ENCODE results near the gene MLX.
"Not testable (repeated sequence)": the region's sequence is repeated elsewhere in the genome, so short reads cannot be mapped to it uniquely, and the experiment has no call there.

Gene MLX

DNA sequence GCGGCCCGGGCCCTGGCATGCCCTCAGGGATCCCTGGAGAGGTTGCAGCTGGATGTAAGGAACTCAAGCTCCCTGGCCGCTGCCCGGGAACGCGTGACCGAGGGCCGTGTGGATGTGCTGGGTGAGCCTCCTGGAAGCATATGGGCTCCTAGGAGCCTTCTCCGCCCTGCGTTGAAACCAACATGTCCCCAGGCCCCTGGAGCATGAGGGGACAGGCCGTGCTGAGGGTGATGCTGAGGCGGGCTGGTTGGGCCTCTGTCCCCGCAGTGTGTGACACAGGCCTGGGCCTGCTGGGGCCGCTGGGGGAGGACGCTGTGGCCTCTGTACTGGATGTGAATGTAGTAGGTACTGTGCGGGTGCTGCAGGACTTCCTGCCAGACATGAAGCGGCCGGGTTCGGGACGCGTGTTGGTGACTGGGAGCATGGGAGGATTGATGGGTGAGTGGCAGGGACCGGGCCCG lies 19.9 kb upstream of the MLX start:
- TF ChIP-seq, protein P1, sequence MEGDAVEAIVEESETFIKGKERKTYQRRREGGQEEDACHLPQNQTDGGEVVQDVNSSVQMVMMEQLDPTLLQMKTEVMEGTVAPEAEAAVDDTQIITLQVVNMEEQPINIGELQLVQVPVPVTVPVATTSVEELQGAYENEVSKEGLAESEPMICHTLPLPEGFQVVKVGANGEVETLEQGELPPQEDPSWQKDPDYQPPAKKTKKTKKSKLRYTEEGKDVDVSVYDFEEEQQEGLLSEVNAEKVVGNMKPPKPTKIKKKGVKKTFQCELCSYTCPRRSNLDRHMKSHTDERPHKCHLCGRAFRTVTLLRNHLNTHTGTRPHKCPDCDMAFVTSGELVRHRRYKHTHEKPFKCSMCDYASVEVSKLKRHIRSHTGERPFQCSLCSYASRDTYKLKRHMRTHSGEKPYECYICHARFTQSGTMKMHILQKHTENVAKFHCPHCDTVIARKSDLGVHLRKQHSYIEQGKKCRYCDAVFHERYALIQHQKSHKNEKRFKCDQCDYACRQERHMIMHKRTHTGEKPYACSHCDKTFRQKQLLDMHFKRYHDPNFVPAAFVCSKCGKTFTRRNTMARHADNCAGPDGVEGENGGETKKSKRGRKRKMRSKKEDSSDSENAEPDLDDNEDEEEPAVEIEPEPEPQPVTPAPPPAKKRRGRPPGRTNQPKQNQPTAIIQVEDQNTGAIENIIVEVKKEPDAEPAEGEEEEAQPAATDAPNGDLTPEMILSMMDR (IDR thresholded peaks at IDR 0.05; ENCODE audit: low read depth, low read length) = no peak
- DNase-seq (ENCODE audit: extremely low read depth, low read depth) = no peak

DNA sequence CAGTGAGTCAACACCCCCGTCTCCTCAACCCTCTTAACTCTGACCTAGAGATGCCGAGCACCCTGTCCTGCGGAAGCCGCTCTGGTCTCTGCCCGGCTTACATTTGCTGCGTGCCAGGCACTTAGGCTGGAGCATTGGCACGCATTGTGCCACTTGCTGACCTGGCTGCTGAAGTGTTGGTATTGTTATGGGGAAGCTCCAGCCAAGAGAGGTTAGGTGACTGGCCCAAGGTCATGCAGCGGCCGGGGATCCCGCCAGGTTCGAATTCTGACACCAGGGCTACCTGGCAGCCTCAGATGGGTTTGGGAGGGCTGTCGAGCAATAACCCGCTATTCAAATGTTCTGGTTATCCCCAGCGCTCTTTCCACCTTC lies 19.2 kb upstream of the MLX start:
- TF ChIP-seq, protein P1 (IDR thresholded peaks at IDR 0.05; ENCODE audit: low read depth, low read length) = no peak
- DNase-seq (ENCODE audit: extremely low read depth, low read depth) = no peak

DNA sequence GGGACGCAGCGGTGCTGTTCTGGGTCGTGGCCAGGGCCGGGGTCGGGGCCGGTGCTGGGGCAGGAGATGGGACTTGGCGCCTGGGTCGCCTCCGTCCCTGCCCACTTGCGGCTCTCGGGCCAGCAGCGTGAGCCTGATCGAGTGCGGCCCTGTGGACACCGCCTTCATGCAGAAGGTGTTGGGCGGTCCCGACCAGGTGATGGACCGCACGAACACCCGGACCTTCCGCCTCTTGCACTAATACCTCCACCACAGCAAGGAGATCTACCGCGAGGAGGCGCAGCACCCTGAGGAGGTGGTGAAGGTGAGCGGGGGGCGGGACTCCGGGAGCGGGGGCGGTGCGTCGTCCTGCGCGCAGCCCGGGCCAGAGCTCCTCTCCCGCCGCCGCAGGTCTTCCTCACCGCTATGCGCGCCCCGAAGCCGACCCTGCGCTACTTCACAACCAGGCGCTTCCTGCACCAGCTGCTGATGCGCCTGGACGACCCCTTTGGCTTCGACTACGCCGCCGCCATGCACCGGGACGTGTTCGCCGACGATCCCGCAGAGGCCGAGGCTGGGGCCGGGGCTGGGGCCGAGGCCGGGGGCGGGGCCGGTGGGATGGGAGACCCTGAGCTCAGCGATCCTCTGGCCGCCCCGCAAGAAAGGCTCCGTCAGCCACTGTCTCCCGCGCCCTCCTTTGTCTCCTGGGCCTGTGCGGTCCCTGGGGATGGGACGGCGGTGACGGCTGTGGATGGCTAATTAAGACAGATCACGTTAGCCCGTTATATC lies 18.6 kb upstream of the MLX start:
- DNase-seq (ENCODE audit: extremely low read depth, low read depth) = no peak
- TF ChIP-seq, protein P1 (IDR thresholded peaks at IDR 0.05; ENCODE audit: low read depth, low read length) = peak; percentile 3

DNA sequence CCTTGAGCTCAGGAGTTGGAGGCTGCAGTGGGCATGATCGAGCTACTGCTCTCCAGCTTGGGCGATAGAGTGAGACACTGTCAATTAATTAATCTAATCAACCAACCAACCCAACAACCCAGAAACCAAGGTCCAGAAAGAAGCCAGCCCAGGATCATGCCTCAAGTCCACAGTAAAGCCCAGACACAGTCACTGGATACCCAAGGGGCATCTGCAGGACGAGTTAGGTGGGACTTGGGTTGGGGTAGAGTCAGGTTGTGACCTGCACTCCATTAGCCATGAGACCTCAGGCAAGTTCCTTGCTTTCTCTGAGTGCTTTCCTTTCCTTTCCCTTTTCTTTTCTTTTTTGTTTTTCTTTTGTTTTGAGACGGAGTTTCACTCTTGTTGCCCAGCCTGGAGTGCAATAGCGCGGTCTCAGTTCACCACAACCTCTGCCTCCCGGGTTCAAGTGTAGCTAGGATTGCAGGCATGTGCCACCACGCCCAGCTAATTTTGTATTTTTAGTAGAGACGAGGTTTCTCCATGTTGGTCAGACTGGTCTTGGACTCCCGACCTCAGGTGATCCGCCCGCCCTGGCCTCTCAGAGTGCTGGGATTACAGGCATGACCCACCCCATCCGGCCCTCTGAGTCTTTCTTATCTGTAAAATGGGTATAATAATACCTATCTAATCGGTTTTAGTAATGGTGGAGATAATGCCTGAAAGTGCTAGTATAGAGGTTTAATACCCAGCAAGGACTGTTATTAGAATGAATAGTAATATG lies 17.7 kb upstream of the MLX start:
- TF ChIP-seq, protein P1 (IDR thresholded peaks at IDR 0.05; ENCODE audit: low read depth, low read length) = no peak
- DNase-seq (ENCODE audit: extremely low read depth, low read depth) = no peak

DNA sequence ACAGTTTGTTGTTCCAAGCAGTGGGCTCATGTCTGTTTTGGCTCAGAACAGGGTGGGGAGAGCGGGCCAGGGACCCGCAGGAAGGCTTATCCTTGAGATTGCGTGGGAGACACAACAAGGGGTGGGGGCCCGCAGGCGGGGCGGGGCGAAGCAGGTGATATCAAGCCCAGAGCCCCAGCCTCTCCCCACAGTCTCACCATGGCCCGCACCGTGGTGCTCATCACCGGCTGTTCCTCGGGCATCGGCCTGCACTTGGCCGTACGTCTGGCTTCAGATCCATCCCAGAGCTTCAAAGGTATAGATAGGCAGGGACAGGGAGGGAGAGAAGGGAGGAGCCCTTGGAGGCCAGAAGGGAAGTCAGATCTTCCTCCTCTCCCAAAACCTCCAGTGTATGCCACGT lies 14.2 kb upstream of the MLX start, which contains the start of gene HSD17B1:
TSS of gene HSD17B1 (plus strand) at position 188 of the 400 bp plus-strand sequence. CDS start at position 199, 11 bp downstream.
- not testable (repeated sequence) for DNase-seq (ENCODE audit: extremely low read depth, low read depth)

DNA sequence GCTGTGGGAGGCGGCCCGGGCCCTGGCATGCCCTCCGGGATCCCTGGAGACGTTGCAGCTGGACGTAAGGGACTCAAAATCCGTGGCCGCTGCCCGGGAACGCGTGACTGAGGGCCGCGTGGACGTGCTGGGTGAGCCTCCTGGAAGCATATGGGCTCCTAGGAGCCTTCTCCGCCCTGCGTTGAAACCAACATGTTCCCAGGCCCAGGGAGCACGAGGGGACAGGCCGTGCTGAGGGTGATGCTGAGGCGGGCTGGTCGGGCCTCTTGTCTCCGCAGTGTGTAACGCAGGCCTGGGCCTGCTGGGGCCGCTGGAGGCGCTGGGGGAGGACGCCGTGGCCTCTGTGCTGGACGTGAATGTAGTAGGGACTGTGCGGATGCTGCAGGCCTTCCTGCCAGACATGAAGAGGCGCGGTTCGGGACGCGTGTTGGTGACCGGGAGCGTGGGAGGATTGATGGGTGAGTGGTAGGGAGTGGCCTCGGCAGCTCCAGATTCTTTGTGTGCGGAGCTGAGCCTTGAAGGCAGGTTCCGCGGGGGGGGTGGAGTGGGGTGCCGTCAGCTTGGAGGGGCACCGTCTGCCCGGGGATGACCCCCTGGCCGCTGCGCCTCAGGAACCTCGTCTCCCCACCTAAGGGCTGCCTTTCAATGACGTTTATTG lies 13.6 kb upstream of the MLX start:
- no peak for DNase-seq (ENCODE audit: extremely low read depth, low read depth)

DNA sequence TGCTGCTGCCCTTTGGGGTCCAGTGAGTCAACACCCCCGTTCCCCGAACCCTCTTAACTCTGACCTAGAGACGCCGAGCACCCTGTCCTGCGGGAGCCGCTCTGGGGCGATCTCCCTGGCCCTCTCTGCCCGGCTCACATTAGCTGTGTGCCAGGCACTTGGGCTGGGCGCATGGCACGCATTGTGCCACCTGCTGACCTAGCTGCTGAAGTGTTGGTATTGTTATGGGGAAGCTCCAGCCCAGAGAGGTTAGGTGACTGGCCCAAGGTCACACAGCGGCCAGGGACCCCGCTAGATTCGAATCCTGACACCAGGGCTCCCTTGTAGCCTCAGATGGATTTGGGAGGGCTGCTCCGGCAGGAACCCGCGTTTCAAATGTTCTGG lies 13.0 kb upstream of the MLX start:
- no peak for DNase-seq (ENCODE audit: extremely low read depth, low read depth)
- TF ChIP-seq, protein P1 (IDR thresholded peaks at IDR 0.05; ENCODE audit: low read depth, low read length) = no peak

More for the DNA sequence above, 13.6 kb upstream of the MLX start:
- TF ChIP-seq, protein P1 (IDR thresholded peaks at IDR 0.05; ENCODE audit: low read depth, low read length) = no peak

Measured in AG09319 (cell line).